GM18951 (cell line): ENCODE measurements around the gene PTPRM.
"Not testable (repeated sequence)": the region's sequence is repeated elsewhere in the genome, so short reads cannot be mapped to it uniquely, and the experiment has no call there.

ENCODE experiments used
- POLR2A ChIP-seq: IDR thresholded peaks from 4 replicates; pipeline ENCODE4 v1.6.1; 2011; ENCODE audit warnings: mild to moderate bottlenecking; ENCODE audit not compliant: insufficient read length, insufficient read depth; ENCODE audit errors: extremely low read depth
- in situ Hi-C: fragments of 300-500 bp; cut with MboI; formaldehyde crosslinking; loops from one replicate; pipeline ENCODE4 v1.12.0; 2022; ENCODE audit warnings: low sequenced_read_pairs, mixed read lengths, inconsistent platforms; ENCODE audit not compliant: unreplicated experiment

The PTPRM gene

GRCh38 chr18:7726522-7726921, 159.4 kb downstream of the PTPRM start:
- no peak for TF ChIP-seq POLR2A
- in situ Hi-C loops, result no loop called here

GRCh38 chr18:7727361-7728076, 160.4 kb downstream of the PTPRM start:
- in situ Hi-C loops, result no loop called here
- TF ChIP-seq POLR2A, result no peak

- in situ Hi-C loops, result no loop called here
- no peak for TF ChIP-seq POLR2A
These were observed 161.2 kb downstream of the PTPRM start for GRCh38 chr18:7728297-7728696.

GRCh38 chr18:7729868-7730267, 162.8 kb downstream of the PTPRM start:
- in situ Hi-C loops, result no loop called here
- TF ChIP-seq POLR2A, result no peak

GRCh38 chr18:7730682-7731081, 163.6 kb downstream of the PTPRM start:
- no peak for TF ChIP-seq POLR2A
- in situ Hi-C loops, result no loop called here

GRCh38 chr18:7733642-7734041, 166.5 kb downstream of the PTPRM start:
- no peak for TF ChIP-seq POLR2A
- in situ Hi-C loops, result no loop called here

- in situ Hi-C loops, result no loop called here
- TF ChIP-seq POLR2A, result no peak
These were observed 168.1 kb downstream of the PTPRM start for GRCh38 chr18:7735196-7735595.

- in situ Hi-C loops, result no loop called here
- no peak for TF ChIP-seq POLR2A
These were observed 168.6 kb downstream of the PTPRM start for GRCh38 chr18:7735626-7736175.

- in situ Hi-C loops, result not testable (repeated sequence)
These were observed 169.4 kb downstream of the PTPRM start for GRCh38 chr18:7736526-7736925.

- in situ Hi-C loops, result no loop called here
- no peak for TF ChIP-seq POLR2A
These were observed 170.4 kb downstream of the PTPRM start for GRCh38 chr18:7737550-7737949.

GRCh38 chr18:7740821-7741220, 173.7 kb downstream of the PTPRM start:
- TF ChIP-seq POLR2A, result no peak
- in situ Hi-C loops, result no loop called here

GRCh38 chr18:7741640-7742039, 174.5 kb downstream of the PTPRM start:
- in situ Hi-C loops, result no loop called here

GRCh38 chr18:7742224-7742623, 175.1 kb downstream of the PTPRM start:
- no peak for TF ChIP-seq POLR2A

More at GRCh38 chr18:7741640-7742039, 174.5 kb downstream of the PTPRM start:
- TF ChIP-seq POLR2A, result no peak

GRCh38 chr18:7743256-7743655, 176.1 kb downstream of the PTPRM start:
- no peak for TF ChIP-seq POLR2A

More at GRCh38 chr18:7742224-7742623, 175.1 kb downstream of the PTPRM start:
- in situ Hi-C loops, result no loop called here

GRCh38 chr18:7746106-7746505, 179.0 kb downstream of the PTPRM start:
- in situ Hi-C loops, result no loop called here
- TF ChIP-seq POLR2A, result no peak

More at GRCh38 chr18:7743256-7743655, 176.1 kb downstream of the PTPRM start:
- in situ Hi-C loops, result no loop called here
